HepG2 (cell line): ENCODE results near the gene USP12. TPM values are rescaled to one million over a fixed set of nuclear protein-coding genes. Genes with fewer than 3 reads are reported as not detected.
A peak's percentile ranks its signal among the peaks of the same experiment; 100 is the strongest.

Source experiments
- ARNT2 ChIP-seq: sonication (generic); formaldehyde crosslinking; IDR thresholded peaks from 2 replicates; pipeline ENCODE4 v1.8.0; 2022; ENCODE audit warnings: mild to moderate bottlenecking, low read depth, missing genetic modification reagents, moderate library complexity
- GATAD1 ChIP-seq: IDR thresholded peaks from 2 replicates; pipeline ENCODE4 v1.6.1; 2016; ENCODE audit warnings: missing genetic modification reagents, missing compliant biosample characterization
- KDM2A ChIP-seq: sonication (generic); formaldehyde crosslinking; IDR thresholded peaks from 2 replicates; pipeline ENCODE4 v1.4.0; 2020; ENCODE audit warnings: low read depth, missing genetic modification reagents, borderline replicate concordance
- POLR2A ChIP-seq, 2 experiments: IDR thresholded peaks; 2 replicates each; pipeline ENCODE4 v1.6.1; 2011; ENCODE audit warnings: low read depth in 2 of 2, low read length in 2 of 2, mild to moderate bottlenecking in 1 of 2, moderate library complexity in 1 of 2; ENCODE audit not compliant: insufficient read depth in 1 of 2
- RBFOX2 ChIP-seq: fragments of 200-400 bp; formaldehyde crosslinking; IDR thresholded peaks from 2 replicates; pipeline ENCODE4 v1.6.1; 2017; ENCODE audit warnings: low read depth, mild to moderate bottlenecking, low read length
- RBM39 ChIP-seq: fragments of 200-400 bp; formaldehyde crosslinking; IDR thresholded peaks from one replicate; pipeline ENCODE4 v1.6.1; 2018; ENCODE audit warnings: antibody characterized with exemption, mild to moderate bottlenecking, low read depth, low read length; ENCODE audit not compliant: poor library complexity, severe bottlenecking
- ZNF501 ChIP-seq: sonication (generic); formaldehyde crosslinking; IDR thresholded peaks from 2 replicates; pipeline ENCODE4 v1.5.1; 2020; ENCODE audit warnings: mild to moderate bottlenecking, moderate library complexity, missing genetic modification reagents
- polyA plus RNA-seq, 8 experiments: library from polyadenylated mRNA; depleted of rRNA in 3 of 8; stranded (reverse) in 7 of 8; unstranded in 1 of 8; fragments of >200 nt; fragmentation: Illumina TruSeq in 4 of 8; extraction: Trizol in 4 of 8; gene quantifications; 2 replicates each; pipeline versions ENCODE4 v1.2.1 to v1.2.3, GENCODE V29; 2011 to 2016; ENCODE audit warnings: low read depth in 4 of 8, missing spikeins in 1 of 8, mixed read lengths in 1 of 8; ENCODE audit not compliant: insufficient read depth in 1 of 8
- total RNA-seq, 5 experiments: library from RNA; depleted of rRNA; stranded (reverse); fragments of >200 nt; fragmentation: Illumina TruSeq; extraction: Trizol; gene quantifications; 2 replicates each; pipeline ENCODE4 v1.2.3, GENCODE V29; 2016; ENCODE audit warnings: low read depth in 1 of 5
- TF ChIP-seq, protein P1 (sequence below): sonication (generic); formaldehyde crosslinking; IDR thresholded peaks from 2 replicates; pipeline ENCODE4 v1.4.0; 2020; ENCODE audit warnings: missing genetic modification reagents
- TF ChIP-seq, protein P2 (sequence below), 2 experiments: fragments of 450-650 bp in 1 of 2; sonication (generic) in 1 of 2; formaldehyde crosslinking in 1 of 2; IDR thresholded peaks; 2 replicates each; pipeline versions ENCODE4 v1.6.1 to v1.8.0; 2016 to 2022; ENCODE audit warnings: antibody characterized with exemption in 1 of 2, mild to moderate bottlenecking in 1 of 2, missing genetic modification reagents in 1 of 2
- TF ChIP-seq, protein P3 (sequence below): sonication (generic); formaldehyde crosslinking; IDR thresholded peaks from 2 replicates; pipeline ENCODE4 v1.5.1; 2020; ENCODE audit warnings: mild to moderate bottlenecking, missing genetic modification reagents, borderline replicate concordance
- TF ChIP-seq, protein P4 (sequence below): sonication (generic); formaldehyde crosslinking; IDR thresholded peaks from 2 replicates; pipeline ENCODE4 v1.4.0; 2020; ENCODE audit warnings: missing genetic modification reagents

Gene USP12
- total and polyA plus RNA-seq, 2 of the 13 experiments (the other 11 are each of a cell fraction or from before 2014, with no cell fraction given) = 9.8 to 19.5 TPM

DNA sequence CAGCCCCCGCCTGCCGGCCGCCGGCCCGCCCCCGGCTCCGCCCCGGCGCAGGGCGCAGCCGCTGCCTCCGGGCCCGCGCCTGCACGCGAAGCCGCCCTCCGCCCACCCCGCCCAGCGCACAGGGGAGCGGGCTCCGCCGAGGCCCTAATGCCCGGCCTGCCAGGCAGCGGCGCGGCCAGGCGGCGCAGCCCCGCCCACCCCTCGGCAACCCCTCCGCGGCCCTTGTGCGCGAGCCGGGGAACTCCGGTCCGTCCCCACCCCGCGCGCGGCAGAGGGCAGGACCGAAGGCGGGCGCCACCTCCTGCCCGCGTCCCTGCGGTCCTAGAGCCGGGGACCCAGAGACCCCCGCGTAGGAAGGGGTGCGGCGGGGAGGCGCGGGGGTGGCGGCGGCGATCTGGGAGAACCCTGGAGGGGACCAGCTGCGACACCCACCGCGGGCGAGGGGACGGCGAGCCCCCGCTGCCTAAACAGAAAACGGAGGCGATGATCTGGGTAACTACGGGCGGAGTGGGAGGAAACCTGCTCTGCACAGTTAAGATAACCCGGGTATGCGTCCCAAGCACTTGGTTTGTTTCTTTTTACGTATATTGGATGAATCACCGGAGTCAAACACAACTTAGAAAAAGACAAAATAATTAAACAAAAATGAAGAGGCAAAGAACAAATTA is 350 bp upstream of the USP12 start (continued):
- TF ChIP-seq ZNF501 (CRISPR knock-in tag) (0 out of 2 replicates have a peak, but pooled peaks have one; percentile 31), ARNT2 (no peak), RBM39 (peak; percentile 56), KDM2A (peak; percentile 68; the same call in 1 of the 2 replicates), POLR2A (IDR thresholded peaks at IDR 0.05; ENCODE audit: insufficient read depth in 1 of 2, low read depth in 2 of 2, low read length in 2 of 2) (peak in 1 of 2 experiments; percentile 9; a peak in 1 of 4 replicates), RBFOX2 (0 out of 2 replicates have a peak, but pooled peaks have one; percentile 9), GATAD1 (CRISPR knock-in tag) (0 out of 2 replicates have a peak, but pooled peaks have one; percentile 20)
- TF ChIP-seq, protein P1, sequence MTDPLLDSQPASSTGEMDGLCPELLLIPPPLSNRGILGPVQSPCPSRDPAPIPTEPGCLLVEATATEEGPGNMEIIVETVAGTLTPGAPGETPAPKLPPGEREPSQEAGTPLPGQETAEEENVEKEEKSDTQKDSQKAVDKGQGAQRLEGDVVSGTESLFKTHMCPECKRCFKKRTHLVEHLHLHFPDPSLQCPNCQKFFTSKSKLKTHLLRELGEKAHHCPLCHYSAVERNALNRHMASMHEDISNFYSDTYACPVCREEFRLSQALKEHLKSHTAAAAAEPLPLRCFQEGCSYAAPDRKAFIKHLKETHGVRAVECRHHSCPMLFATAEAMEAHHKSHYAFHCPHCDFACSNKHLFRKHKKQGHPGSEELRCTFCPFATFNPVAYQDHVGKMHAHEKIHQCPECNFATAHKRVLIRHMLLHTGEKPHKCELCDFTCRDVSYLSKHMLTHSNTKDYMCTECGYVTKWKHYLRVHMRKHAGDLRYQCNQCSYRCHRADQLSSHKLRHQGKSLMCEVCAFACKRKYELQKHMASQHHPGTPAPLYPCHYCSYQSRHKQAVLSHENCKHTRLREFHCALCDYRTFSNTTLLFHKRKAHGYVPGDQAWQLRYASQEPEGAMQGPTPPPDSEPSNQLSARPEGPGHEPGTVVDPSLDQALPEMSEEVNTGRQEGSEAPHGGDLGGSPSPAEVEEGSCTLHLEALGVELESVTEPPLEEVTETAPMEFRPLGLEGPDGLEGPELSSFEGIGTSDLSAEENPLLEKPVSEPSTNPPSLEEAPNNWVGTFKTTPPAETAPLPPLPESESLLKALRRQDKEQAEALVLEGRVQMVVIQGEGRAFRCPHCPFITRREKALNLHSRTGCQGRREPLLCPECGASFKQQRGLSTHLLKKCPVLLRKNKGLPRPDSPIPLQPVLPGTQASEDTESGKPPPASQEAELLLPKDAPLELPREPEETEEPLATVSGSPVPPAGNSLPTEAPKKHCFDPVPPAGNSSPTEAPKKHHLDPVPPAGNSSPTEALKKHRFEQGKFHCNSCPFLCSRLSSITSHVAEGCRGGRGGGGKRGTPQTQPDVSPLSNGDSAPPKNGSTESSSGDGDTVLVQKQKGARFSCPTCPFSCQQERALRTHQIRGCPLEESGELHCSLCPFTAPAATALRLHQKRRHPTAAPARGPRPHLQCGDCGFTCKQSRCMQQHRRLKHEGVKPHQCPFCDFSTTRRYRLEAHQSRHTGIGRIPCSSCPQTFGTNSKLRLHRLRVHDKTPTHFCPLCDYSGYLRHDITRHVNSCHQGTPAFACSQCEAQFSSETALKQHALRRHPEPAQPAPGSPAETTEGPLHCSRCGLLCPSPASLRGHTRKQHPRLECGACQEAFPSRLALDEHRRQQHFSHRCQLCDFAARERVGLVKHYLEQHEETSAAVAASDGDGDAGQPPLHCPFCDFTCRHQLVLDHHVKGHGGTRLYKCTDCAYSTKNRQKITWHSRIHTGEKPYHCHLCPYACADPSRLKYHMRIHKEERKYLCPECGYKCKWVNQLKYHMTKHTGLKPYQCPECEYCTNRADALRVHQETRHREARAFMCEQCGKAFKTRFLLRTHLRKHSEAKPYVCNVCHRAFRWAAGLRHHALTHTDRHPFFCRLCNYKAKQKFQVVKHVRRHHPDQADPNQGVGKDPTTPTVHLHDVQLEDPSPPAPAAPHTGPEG (CRISPR knock-in tag) = no peak
- TF ChIP-seq, protein P2, sequence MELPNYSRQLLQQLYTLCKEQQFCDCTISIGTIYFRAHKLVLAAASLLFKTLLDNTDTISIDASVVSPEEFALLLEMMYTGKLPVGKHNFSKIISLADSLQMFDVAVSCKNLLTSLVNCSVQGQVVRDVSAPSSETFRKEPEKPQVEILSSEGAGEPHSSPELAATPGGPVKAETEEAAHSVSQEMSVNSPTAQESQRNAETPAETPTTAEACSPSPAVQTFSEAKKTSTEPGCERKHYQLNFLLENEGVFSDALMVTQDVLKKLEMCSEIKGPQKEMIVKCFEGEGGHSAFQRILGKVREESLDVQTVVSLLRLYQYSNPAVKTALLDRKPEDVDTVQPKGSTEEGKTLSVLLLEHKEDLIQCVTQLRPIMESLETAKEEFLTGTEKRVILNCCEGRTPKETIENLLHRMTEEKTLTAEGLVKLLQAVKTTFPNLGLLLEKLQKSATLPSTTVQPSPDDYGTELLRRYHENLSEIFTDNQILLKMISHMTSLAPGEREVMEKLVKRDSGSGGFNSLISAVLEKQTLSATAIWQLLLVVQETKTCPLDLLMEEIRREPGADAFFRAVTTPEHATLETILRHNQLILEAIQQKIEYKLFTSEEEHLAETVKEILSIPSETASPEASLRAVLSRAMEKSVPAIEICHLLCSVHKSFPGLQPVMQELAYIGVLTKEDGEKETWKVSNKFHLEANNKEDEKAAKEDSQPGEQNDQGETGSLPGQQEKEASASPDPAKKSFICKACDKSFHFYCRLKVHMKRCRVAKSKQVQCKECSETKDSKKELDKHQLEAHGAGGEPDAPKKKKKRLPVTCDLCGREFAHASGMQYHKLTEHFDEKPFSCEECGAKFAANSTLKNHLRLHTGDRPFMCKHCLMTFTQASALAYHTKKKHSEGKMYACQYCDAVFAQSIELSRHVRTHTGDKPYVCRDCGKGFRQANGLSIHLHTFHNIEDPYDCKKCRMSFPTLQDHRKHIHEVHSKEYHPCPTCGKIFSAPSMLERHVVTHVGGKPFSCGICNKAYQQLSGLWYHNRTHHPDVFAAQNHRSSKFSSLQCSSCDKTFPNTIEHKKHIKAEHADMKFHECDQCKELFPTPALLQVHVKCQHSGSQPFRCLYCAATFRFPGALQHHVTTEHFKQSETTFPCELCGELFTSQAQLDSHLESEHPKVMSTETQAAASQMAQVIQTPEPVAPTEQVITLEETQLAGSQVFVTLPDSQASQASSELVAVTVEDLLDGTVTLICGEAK (IDR thresholded peaks at IDR 0.05) = no peak
- TF ChIP-seq, protein P2 (CRISPR knock-in tag; IDR thresholded peaks at IDR 0.05) = no peak
- TF ChIP-seq, protein P3, sequence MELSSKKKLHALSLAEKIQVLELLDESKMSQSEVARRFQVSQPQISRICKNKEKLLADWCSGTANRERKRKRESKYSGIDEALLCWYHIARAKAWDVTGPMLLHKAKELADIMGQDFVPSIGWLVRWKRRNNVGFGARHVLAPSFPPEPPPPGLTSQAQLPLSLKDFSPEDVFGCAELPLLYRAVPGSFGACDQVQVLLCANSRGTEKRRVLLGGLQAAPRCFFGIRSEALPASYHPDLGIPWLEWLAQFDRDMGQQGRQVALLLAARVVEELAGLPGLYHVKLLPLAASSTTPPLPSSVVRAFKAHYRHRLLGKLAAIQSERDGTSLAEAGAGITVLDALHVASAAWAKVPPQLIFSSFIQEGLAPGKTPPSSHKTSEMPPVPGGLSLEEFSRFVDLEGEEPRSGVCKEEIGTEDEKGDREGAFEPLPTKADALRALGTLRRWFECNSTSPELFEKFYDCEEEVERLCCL = no peak
- TF ChIP-seq, protein P4, sequence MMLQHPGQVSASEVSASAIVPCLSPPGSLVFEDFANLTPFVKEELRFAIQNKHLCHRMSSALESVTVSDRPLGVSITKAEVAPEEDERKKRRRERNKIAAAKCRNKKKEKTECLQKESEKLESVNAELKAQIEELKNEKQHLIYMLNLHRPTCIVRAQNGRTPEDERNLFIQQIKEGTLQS = 0 out of 2 replicates have a peak, but pooled peaks have one; percentile 6
